ENCODE data around the gene STH. TPM values are rescaled to one million over a fixed set of nuclear protein-coding genes. Genes with fewer than 3 reads are reported as not detected.

The STH gene
- total and polyA plus RNA-seq, 2 experiments from 2014 or later: not detected

- H4K20me1 ChIP-seq (ENCODE audit: insufficient read depth, poor library complexity, severe bottlenecking): no peaks in the 10 kb centered on the region
- TF ChIP-seq CTCF (IDR thresholded peaks at IDR 0.05; ENCODE audit: poor library complexity): no peak
- TF ChIP-seq EZH2phosphoT487 (IDR thresholded peaks at IDR 0.05; ENCODE audit: low read depth, severe bottlenecking, unreplicated experiment): no peak
- no peak for TF ChIP-seq EZH2 (IDR thresholded peaks at IDR 0.05; ENCODE audit: borderline replicate concordance)
- peaks cover 14% of the 10 kb centered on the region for H3K27me3 ChIP-seq
- H2AFZ ChIP-seq: no peak overlapping the region
- no peaks in the 10 kb centered on the region for H3K9me3 ChIP-seq (ENCODE audit: low read depth)
- no peaks in the 10 kb centered on the region for H3K36me3 ChIP-seq (replicated peaks; ENCODE audit: insufficient read depth, low read depth)
- H3K4me1 ChIP-seq (ENCODE audit: insufficient read depth): no peaks in the 10 kb centered on the region
- H3K4me3 ChIP-seq: no peak overlapping the region
- WGBS (ENCODE audit: low lambda C conversion rate, missing lambda C conversion rate): 93% methylated on average over 2 of the region's 2 CpGs
- no peak overlapping the region for H3K4me2 ChIP-seq
- DNase-seq (ENCODE audit: low spot score): no peak
- no peaks in the 10 kb centered on the region for H3K9me2 ChIP-seq (replicated peaks; ENCODE audit: insufficient read depth)
- no peak overlapping the region for H3K27ac ChIP-seq
- H3K79me2 ChIP-seq: no peaks in the 10 kb centered on the region
Observed at GRCh38 chr17:45969726-45970125, 29.3 kb upstream of the STH start.

GRCh38 chr17:45970659-45971058 is 28.4 kb upstream of the STH start:
- no peaks in the 10 kb centered on the region for H3K79me2 ChIP-seq
- 96% methylated on average over 3 of the region's 3 CpGs for WGBS (ENCODE audit: low lambda C conversion rate, missing lambda C conversion rate)
- no peak overlapping the region for H3K4me2 ChIP-seq

GRCh38 chr17:45971698-45972141 is 27.3 kb upstream of the STH start:
- 54% methylated on average over 12 of the region's 14 CpGs for WGBS (ENCODE audit: low lambda C conversion rate, missing lambda C conversion rate)
- no peaks in the 10 kb centered on the region for H3K36me3 ChIP-seq (replicated peaks; ENCODE audit: insufficient read depth, low read depth)
- H4K20me1 ChIP-seq (ENCODE audit: insufficient read depth, poor library complexity, severe bottlenecking): no peaks in the 10 kb centered on the region
- DNase-seq (ENCODE audit: low spot score): no peak
- no peaks in the 10 kb centered on the region for H3K9me3 ChIP-seq (ENCODE audit: low read depth)
- TF ChIP-seq EZH2 (IDR thresholded peaks at IDR 0.05; ENCODE audit: borderline replicate concordance) (no peak), EZH2phosphoT487 (IDR thresholded peaks at IDR 0.05; ENCODE audit: low read depth, severe bottlenecking, unreplicated experiment) (no peak), CTCF (IDR thresholded peaks at IDR 0.05; ENCODE audit: poor library complexity) (no peak)
- H3K4me2 ChIP-seq: no peak overlapping the region
- H3K79me2 ChIP-seq: no peaks in the 10 kb centered on the region
- no peaks in the 10 kb centered on the region for H3K9me2 ChIP-seq (replicated peaks; ENCODE audit: insufficient read depth)
- H2AFZ ChIP-seq: no peak overlapping the region
- H3K4me1 ChIP-seq (ENCODE audit: insufficient read depth): no peaks in the 10 kb centered on the region
- no peak overlapping the region for H3K4me3 ChIP-seq
- H3K27me3 ChIP-seq: peaks cover 4% of the 10 kb centered on the region
- H3K27ac ChIP-seq: no peak overlapping the region

More at GRCh38 chr17:45970659-45971058, 28.4 kb upstream of the STH start:
- Histone ChIP-seq H2AFZ (no peak overlapping the region), H3K4me1 (ENCODE audit: insufficient read depth) (no peaks in the 10 kb centered on the region), H3K9me3 (ENCODE audit: low read depth) (no peaks in the 10 kb centered on the region), H3K27ac (no peak overlapping the region), H4K20me1 (ENCODE audit: insufficient read depth, poor library complexity, severe bottlenecking) (no peaks in the 10 kb centered on the region), H3K36me3 (replicated peaks; ENCODE audit: insufficient read depth, low read depth) (no peaks in the 10 kb centered on the region), H3K27me3 (peaks cover 12% of the 10 kb centered on the region), H3K4me3 (no peak overlapping the region), H3K9me2 (replicated peaks; ENCODE audit: insufficient read depth) (no peaks in the 10 kb centered on the region)
- DNase-seq (ENCODE audit: low spot score): no peak
- no peak for TF ChIP-seq EZH2phosphoT487 (IDR thresholded peaks at IDR 0.05; ENCODE audit: low read depth, severe bottlenecking, unreplicated experiment)
- TF ChIP-seq EZH2 (IDR thresholded peaks at IDR 0.05; ENCODE audit: borderline replicate concordance): no peak
- TF ChIP-seq CTCF (IDR thresholded peaks at IDR 0.05; ENCODE audit: poor library complexity): no peak

- no peak overlapping the region for H3K4me3 ChIP-seq
- H4K20me1 ChIP-seq (ENCODE audit: insufficient read depth, poor library complexity, severe bottlenecking): no peaks in the 10 kb centered on the region
- H3K27me3 ChIP-seq: no peaks in the 10 kb centered on the region
- H3K4me1 ChIP-seq (ENCODE audit: insufficient read depth): no peaks in the 10 kb centered on the region
- H2AFZ ChIP-seq: no peak overlapping the region
- no peaks in the 10 kb centered on the region for H3K9me2 ChIP-seq (replicated peaks; ENCODE audit: insufficient read depth)
- no peak overlapping the region for H3K4me2 ChIP-seq
- no peak overlapping the region for H3K27ac ChIP-seq
- no peaks in the 10 kb centered on the region for H3K9me3 ChIP-seq (ENCODE audit: low read depth)
- no peaks in the 10 kb centered on the region for H3K79me2 ChIP-seq
- H3K36me3 ChIP-seq (replicated peaks; ENCODE audit: insufficient read depth, low read depth): no peaks in the 10 kb centered on the region
- 89% methylated on average over 3 of the region's 3 CpGs for WGBS (ENCODE audit: low lambda C conversion rate, missing lambda C conversion rate)
- TF ChIP-seq EZH2phosphoT487 (IDR thresholded peaks at IDR 0.05; ENCODE audit: low read depth, severe bottlenecking, unreplicated experiment) (no peak), CTCF (IDR thresholded peaks at IDR 0.05; ENCODE audit: poor library complexity) (no peak), EZH2 (IDR thresholded peaks at IDR 0.05; ENCODE audit: borderline replicate concordance) (no peak)
- DNase-seq (ENCODE audit: low spot score): no peak
Observed at GRCh38 chr17:45972531-45972930, 26.5 kb upstream of the STH start.

Measured in hepatocyte (in vitro differentiated cells).